Activated CD8-positive, alpha-beta memory T cell treated with anti-CD3 and anti-CD28 coated beads, Interleukin-2, amount 50 U/mL, for 24 hours (primary cell): ENCODE results near the gene PRRC2C.
"Not testable (repeated sequence)": the region's sequence is repeated elsewhere in the genome, so short reads cannot be mapped to it uniquely, and the experiment has no call there.

ENCODE experiments used
- DNase-seq: peaks from one replicate; pipeline ENCODE4 v3.0.0-alpha.2; 2020; ENCODE audit errors: extremely low read depth

PRRC2C gene

DNA sequence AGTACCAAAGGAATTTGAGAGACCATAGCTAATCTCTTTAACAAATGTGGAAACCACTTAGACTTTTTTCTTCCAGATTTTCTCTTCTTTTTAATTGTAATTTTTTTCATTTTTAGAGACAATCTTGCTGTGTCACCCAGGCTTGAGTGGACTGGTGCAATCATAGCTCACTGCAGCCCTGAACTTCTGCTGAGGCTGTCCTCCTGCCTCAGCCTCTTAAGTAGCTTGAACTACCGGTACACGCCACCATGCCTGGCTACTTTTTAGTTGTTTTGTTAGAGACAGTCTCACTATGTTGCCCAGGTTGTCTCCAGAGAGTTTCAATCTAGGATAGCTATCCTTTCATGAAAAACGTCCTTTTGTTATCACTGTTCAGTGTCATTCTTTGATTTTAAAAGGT lies 15.0 kb downstream of the PRRC2C start:
- DNase-seq = no peak

DNA sequence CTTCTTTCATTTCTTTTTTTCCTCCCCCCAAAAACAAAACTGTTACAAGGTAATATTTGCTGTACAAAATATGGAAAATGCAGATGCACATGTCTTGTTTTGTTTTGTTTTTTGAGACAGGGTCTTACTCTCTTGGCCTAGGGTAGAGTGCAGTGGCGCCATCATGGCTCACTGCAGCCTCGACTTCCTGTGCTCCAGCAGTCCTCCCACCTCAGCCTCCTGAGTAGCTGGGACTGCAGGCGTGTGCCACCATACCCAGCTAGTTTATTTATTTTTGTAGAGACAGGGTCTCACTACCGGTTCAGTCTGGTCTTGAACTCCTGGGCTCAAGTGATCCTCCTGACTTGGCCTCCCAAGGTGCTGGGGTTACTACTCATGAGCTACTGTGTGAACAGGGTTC lies 15.5 kb downstream of the PRRC2C start:
- DNase-seq = no peak

DNA sequence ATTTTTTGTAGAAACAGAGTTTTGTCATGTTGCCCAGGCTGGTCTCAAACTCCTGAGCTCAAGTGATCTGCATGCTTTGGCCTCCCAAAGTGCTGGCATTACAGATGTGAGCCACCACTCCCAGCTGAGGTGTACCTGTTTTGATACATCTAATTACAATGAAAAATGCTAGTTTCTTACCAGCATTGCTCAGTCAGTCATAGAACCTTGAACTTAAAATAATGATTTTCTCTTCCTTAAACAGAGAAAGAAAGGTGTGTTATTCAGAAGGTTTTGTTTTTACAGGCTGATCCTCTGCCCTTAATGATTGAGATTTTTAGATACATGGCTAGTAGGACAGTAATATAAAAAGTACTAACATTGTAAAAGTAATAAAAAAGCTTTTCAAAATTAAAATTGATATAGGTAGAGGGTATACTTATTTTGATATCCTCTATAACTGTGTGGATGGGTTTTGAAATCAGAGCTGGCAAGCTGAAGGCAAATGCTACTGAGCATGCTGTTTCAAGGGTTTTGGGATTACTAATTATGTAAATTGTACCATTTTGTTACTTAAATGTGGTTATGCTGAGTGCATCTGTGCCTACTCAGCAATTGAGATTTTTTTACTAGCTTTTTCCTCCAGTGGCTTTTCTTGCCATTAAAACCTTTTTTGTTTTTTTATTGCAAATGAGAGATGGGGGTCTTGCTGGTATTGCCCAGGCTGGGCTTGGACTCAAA lies 16.1 kb downstream of the PRRC2C start:
- no peak for DNase-seq

DNA sequence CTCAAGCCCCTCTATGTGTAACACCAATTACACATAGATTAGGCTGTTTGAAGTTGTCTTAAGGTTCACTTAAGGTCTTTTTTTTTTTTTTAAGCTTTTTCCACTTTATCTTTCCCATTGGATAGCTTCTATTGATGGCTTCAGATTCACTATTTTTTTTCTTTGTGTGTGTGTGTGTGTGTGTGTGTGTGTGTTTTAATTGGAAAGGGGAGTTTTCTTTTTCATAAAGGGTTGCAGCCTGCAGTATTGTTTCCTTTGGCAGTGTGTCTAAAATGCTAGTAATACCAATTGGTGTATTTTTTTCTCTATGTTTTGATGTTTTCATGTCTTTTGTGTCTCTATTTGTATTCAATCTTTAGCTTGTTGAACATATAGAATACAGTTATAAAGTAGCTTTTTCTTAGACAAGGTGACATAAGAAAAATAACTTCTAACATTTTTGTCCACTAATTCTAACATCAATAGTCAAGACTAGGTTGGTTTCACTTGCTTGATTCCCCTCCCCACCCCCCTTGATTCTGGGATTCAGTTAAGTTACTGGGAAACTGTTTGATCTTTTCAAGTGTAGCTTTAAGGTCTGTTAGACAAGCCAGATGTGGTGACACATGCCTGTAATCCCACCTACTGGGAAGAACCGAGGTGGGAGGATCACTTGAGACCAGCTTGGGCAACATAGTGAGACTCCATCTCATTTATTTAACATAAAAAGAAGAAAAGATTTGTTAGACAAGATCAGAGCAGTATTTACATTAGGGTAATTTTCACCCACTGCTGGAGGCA lies 21.4 kb downstream of the PRRC2C start:
- no peak for DNase-seq

GRCh38 chr1:171507435-171507834 lies 22.1 kb downstream of the PRRC2C start:
- no peak for DNase-seq

- no peak for DNase-seq
These were observed 23.9 kb downstream of the PRRC2C start for GRCh38 chr1:171509191-171509590.

DNA sequence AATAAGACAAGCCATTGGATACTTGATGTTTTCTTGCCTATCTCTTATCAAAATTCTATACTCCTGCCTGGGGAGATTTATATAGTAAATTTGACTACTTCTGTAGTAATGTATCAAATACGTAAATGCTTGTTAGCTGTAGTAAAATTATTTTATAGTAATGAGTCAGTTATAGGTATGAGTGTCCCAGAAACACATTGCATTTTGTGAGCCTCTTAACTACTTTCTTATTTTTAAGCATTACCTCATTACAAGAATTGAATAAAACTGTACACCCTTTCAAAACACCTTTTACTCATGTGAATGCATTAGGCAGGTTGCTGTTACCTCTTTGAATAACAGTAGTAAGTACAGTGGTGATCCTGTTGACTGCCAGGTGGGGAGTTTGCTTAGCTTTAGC lies 28.4 kb downstream of the PRRC2C start:
- no peak for DNase-seq

GRCh38 chr1:171515299-171515698 lies 30.0 kb downstream of the PRRC2C start:
- no peak for DNase-seq

DNA sequence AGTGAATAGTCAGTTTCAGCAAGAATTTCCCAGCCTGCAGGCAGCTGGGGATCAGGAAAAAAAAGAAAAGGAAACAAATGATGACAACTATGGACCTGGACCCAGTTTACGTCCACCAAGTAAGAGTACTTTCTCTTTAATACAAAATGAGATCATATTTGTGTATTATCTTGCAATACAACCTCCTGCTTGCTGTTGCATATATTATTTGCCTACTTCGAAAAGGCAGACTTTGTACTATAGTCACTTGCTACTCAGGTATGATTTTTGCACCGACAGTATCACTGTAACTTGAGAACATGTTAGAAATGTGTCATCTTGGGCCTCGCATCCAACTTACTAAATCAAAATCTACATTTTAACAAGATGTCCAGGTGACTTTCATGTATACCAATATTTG lies 30.4 kb downstream of the PRRC2C start:
- DNase-seq = no peak

DNA sequence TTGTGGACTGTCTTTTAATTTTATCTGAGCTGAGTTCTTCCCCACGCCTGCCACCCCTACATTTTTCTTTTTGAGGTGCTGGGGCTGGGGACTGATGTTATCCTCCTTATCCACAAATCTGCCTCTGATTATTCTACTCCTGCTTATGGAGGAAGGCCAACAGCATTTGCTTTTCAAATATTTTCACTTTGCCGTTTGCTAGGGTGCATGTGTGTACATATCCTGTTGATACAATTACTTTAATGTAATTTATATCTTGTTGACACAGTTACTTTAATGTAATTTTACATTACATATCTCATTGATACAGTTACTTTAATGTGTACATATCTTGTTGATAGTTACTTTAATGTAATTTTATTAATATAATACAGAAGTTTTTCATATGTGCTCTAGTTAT lies 36.2 kb downstream of the PRRC2C start:
- no peak for DNase-seq

- DNase-seq = no peak
These were observed 45.3 kb downstream of the PRRC2C start for GRCh38 chr1:171530676-171531075.

- DNase-seq = no peak
These were observed 47.2 kb downstream of the PRRC2C start for GRCh38 chr1:171532520-171532919.

DNA sequence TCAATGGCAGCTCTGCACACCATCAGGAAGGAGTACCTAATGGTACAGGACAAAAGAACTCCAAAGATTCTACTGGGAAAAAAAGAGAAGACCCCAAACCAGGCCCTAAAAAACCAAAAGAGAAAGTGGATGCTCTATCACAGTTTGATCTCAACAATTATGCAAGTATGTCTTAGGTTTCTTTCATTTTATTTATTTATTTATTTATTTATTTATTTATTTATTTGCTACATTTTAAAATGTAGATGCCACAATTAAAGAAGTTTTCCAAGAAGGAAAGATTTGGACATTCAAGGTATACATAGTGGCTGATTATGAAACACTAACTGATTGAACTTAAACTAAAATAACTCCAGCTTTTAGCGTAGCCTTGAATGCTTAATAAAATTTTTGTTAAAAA lies 60.2 kb downstream of the PRRC2C start:
- DNase-seq = no peak

GRCh38 chr1:171550050-171550449 lies 64.7 kb downstream of the PRRC2C start:
- DNase-seq = no peak

DNA sequence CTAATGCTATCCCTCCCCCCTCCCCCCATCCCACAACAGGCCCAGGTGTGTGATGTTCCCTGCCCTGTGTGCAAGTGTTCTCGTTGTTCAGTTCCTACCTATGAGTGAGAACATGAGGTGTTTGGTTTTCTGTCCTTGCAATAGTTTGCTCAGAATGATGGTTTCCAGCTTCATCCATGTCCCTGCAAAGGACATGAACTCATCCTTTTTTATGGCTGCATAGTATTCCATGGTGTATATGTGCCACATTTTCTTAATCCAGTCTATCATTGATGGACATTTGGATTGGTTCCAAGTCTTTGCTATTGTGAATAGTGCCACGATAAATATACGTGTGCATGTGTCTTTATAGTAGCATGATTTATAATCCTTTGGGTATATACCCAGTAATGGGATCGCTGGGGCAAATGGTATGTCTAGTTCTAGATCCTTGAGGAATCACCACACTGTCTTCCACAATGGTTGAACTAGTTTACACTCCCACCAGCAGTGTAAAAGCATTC lies 65.3 kb downstream of the PRRC2C start:
- not testable (repeated sequence) for DNase-seq

DNA sequence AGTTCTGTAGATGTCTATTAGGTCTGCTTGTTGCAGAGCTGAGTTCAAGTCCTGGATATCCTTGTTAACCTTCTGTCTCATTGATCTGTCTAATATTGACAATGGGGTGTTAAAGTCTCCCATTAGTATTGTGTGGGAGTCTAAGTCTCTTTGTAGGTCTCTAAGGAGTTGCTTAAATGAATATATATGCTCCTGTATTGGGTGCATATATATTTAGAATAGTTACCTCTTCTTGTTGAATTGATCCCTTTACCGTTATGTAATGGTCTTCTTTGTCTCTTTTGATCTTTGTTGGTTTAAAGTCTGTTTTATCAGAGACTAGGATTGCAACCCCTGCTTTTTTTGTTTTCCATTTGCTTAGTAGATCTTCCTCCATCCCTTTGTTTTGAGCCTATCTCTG lies 68.6 kb downstream of the PRRC2C start:
- not testable (repeated sequence) for DNase-seq

GRCh38 chr1:171563675-171564074 lies 78.3 kb downstream of the PRRC2C start:
- no peak for DNase-seq

DNA sequence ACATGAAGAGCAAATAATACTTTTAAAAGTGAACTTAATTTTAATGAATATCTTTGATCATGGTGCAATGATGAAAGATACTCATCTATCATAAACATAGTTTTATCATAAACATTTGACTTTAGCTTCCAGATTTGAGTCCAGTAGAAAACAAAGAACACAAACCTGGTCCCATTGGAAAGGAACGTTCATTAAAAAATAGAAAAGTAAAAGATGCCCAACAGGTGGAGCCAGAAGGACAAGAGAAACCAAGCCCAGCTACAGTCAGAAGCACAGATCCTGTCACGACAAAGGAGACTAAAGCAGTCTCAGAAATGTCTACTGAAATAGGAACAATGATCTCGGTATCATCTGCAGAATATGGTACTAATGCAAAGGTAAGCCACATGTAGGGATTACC lies 81.1 kb downstream of the PRRC2C start:
- no peak for DNase-seq

DNA sequence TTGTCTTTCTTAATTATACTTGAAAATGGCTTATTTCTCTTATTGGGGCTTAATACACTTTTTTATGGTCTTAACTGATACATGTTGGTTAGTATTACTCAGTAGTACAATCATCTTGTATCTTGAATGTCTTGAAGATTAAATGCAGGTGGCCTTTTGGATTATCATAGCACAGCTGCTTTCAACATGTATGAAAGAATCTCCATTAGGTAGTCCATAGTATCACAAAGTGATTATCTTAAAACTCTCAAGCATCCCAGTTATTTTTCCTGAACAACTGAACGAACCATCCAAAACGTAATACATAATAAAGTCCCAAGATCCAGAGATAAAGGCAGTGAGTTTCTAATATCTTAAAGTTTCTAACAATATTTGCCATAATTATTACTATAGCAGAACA lies 85.0 kb downstream of the PRRC2C start:
- DNase-seq = no peak

GRCh38 chr1:171576144-171576543 lies 90.8 kb downstream of the PRRC2C start:
- DNase-seq = no peak

DNA sequence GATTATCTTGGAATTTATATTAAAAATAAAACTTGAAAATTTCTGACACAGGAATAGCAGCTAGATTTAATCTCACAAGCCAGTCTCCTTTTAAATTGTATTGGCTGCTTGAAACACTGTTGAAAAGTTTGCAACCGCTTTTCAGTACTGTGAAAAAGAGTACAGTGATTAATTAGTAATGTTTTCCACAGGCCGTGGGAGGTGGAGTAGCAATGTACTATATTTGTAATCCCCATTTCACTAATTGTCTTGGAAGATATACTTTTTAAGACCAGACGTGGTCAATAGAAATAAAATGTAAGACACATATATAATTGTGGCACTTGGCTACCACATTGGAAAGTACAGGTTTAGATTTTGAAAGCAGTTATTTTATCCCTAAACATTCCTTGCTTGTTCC lies 95.9 kb downstream of the PRRC2C start:
- DNase-seq = no peak

GRCh38 chr1:171581766-171582165 lies 96.4 kb downstream of the PRRC2C start:
- DNase-seq = no peak

DNA sequence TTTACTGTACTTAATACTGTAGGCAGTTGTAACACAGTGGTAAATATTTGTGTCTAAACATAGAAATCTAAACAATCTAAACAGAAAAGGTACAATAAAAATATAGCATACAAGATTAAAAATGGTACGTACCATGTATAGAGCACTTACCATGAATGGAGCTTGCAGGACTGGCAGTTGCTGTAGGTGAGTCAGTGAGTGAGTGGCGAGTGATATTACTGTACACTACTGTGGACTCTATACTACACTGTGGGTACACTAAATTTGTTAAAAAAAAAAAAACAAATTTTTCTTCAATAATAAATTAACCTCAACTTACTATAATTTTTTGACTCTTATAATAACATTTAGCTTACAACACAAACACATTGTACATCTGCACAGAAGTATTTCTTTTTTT lies 97.3 kb downstream of the PRRC2C start:
- no peak for DNase-seq
